Neuronal stem cell (in vitro differentiated cells): Measurements from ENCODE around the gene IKBIP. TPM values are rescaled to one million over a fixed set of nuclear protein-coding genes. Genes with fewer than 3 reads are reported as not detected.

Experiments used
- DNase-seq: peaks from one replicate; pipeline ENCODE4 v3.0.0-alpha.2; 2013; ENCODE audit warnings: low spot score
- H2AFZ ChIP-seq: one replicate; pipeline ENCODE4 v1.6.1; 2013; ENCODE audit warnings: mild to moderate bottlenecking, low read length, inconsistent platforms
- H2AK5ac ChIP-seq: 2 replicates; pipeline ENCODE4 v1.6.1; 2013; ENCODE audit warnings: low read depth, mild to moderate bottlenecking, inconsistent platforms, low read length, moderate library complexity, mixed read lengths
- H2BK120ac ChIP-seq: 2 replicates; pipeline ENCODE4 v1.6.1; 2013; ENCODE audit warnings: low read depth, mild to moderate bottlenecking, inconsistent platforms, low read length, moderate library complexity, mixed read lengths
- H2BK12ac ChIP-seq: one replicate; pipeline ENCODE4 v1.6.1; 2013; ENCODE audit warnings: low read length, inconsistent platforms
- H2BK15ac ChIP-seq: 2 replicates; pipeline ENCODE4 v1.6.1; 2013; ENCODE audit warnings: mild to moderate bottlenecking, low read length, inconsistent platforms, mixed read lengths
- H2BK5ac ChIP-seq: one replicate; pipeline ENCODE4 v1.6.1; 2013; ENCODE audit warnings: inconsistent platforms, mild to moderate bottlenecking, low read length, moderate library complexity
- H3K14ac ChIP-seq: one replicate; pipeline ENCODE4 v1.6.1; 2013; ENCODE audit warnings: low read length, inconsistent platforms
- H3K18ac ChIP-seq: 2 replicates; pipeline ENCODE4 v1.6.1; 2013; ENCODE audit warnings: low read length, inconsistent platforms
- H3K23ac ChIP-seq: 2 replicates; pipeline ENCODE4 v1.6.1; 2013; ENCODE audit warnings: low read depth, mild to moderate bottlenecking, mixed read lengths, low read length, inconsistent platforms; ENCODE audit not compliant: poor library complexity
- H3K27ac ChIP-seq: replicated peaks from 3 replicates; pipeline ENCODE4 v1.5.1; 2013; ENCODE audit warnings: low read length, inconsistent platforms
- H3K27me3 ChIP-seq, 3 experiments: 2 replicates each; pipeline ENCODE4 v1.6.1; 2013; ENCODE audit warnings: low read length in 3 of 3, mild to moderate bottlenecking in 2 of 3, inconsistent platforms in 1 of 3, low read depth in 1 of 3, mixed read lengths in 1 of 3, moderate library complexity in 1 of 3; ENCODE audit not compliant: control insufficient read depth in 3 of 3, insufficient read depth in 3 of 3
- H3K36me3 ChIP-seq, 2 donors: replicated peaks in 1 of 2; 2 replicates each; pipeline ENCODE4 v1.6.1; 2013; ENCODE audit warnings: low read length in 2 of 2; ENCODE audit not compliant: control insufficient read depth in 2 of 2, insufficient read depth in 2 of 2
- H3K4ac ChIP-seq: 2 replicates; pipeline ENCODE4 v1.6.1; 2013; ENCODE audit warnings: inconsistent platforms, mild to moderate bottlenecking, low read length, moderate library complexity
- H3K4me1 ChIP-seq, 2 donors: 1 replicate in 1 of 2; 2 replicates in 1 of 2; pipeline ENCODE4 v1.6.1; 2013; ENCODE audit warnings: low read length in 2 of 2, low read depth in 1 of 2; ENCODE audit not compliant: control insufficient read depth in 2 of 2, insufficient read depth in 1 of 2
- H3K4me2 ChIP-seq: one replicate; pipeline ENCODE4 v1.6.1; 2013; ENCODE audit warnings: mild to moderate bottlenecking, low read length, inconsistent platforms; ENCODE audit not compliant: insufficient read depth, poor library complexity, severe bottlenecking
- H3K4me3 ChIP-seq, 2 donors: 2 replicates each; pipeline ENCODE4 v1.5.1; 2013; ENCODE audit warnings: low read length in 2 of 2, mild to moderate bottlenecking in 2 of 2, inconsistent platforms in 1 of 2, moderate library complexity in 1 of 2
- H3K79me1 ChIP-seq: one replicate; pipeline ENCODE4 v1.6.1; 2013; ENCODE audit warnings: low read depth, mild to moderate bottlenecking, inconsistent platforms, low read length, moderate library complexity
- H3K9ac ChIP-seq: one replicate; pipeline ENCODE4 v1.6.1; 2013; ENCODE audit warnings: mild to moderate bottlenecking, low read depth, low read length, inconsistent platforms; ENCODE audit not compliant: poor library complexity
- H3K9me3 ChIP-seq, 2 donors: replicated peaks in 1 of 2; 2 replicates each; pipeline versions ENCODE3 to v1.6.1; 2013; ENCODE audit warnings: low read length in 2 of 2, mild to moderate bottlenecking in 2 of 2, inconsistent platforms in 1 of 2, low read depth in 1 of 2, mixed read lengths in 1 of 2, moderate library complexity in 1 of 2; ENCODE audit not compliant: control insufficient read depth in 2 of 2, insufficient read depth in 1 of 2
- H4K8ac ChIP-seq: one replicate; pipeline ENCODE4 v1.6.1; 2013; ENCODE audit warnings: low read depth, mild to moderate bottlenecking, inconsistent platforms, low read length, moderate library complexity
- H4K91ac ChIP-seq: one replicate; pipeline ENCODE4 v1.6.1; 2013; ENCODE audit warnings: low read length, low read depth, mild to moderate bottlenecking, inconsistent platforms; ENCODE audit not compliant: poor library complexity
- WGBS, 2 donors: extraction: QIAGEN DNeasy Blood & Tissue Kit; methylation state at CpG; one replicate each; pipeline ENCODE4 v1.1.7; 2013; ENCODE audit warnings: missing lambda C conversion rate in 2 of 2, mixed read lengths in 1 of 2; ENCODE audit not compliant: insufficient read length in 2 of 2, insufficient replicate concordance in 1 of 2; ENCODE audit errors: extremely low coverage in 2 of 2; 5-methylcytosine and 5-hydroxymethylcytosine counted together
- polyA plus RNA-seq, 2 experiments: library from polyadenylated mRNA; stranded (reverse); fragments of 200-250 nt; gene quantifications; one replicate each; pipeline ENCODE4 v1.2.3, GENCODE V29; 2013

IKBIP gene
- 40.3 TPM for polyA plus RNA-seq (2013, experiment 1 of 2)
- polyA plus RNA-seq (2013, experiment 2 of 2) = 40.5 TPM

GRCh38 chr12:98644712-98645571 is at the start of gene IKBIP, which contains the start of gene APAF1:
Gene IKBIP (minus strand): TSS chr12:98644788. CDS start chr12:98644701, 87 bp downstream.
Gene APAF1 (plus strand): TSS chr12:98645290. CDS start chr12:98648360, 3,070 bp downstream.
- Histone ChIP-seq H2AFZ (peak within 1 kb of the TSS; percentile 98), H3K4me3 (peak within 1 kb of the TSS; percentile 90 to 99), H3K14ac (peak within 1 kb of the TSS; percentile 94), H2BK15ac (peak within 1 kb of the TSS; percentile 89), H3K36me3 (peaks cover 5 to 49% of the 10 kb centered on the region in 2 donors), H3K4ac (no peak within 1 kb of the TSS), H3K23ac (peak within 1 kb of the TSS; percentile 93), H3K4me1 (no peaks in the 10 kb centered on the region), H3K27me3 (no peaks in the 10 kb centered on the region), H3K18ac (peak within 1 kb of the TSS; percentile 97), H3K9me3 (peaks cover 0 to 5% of the 10 kb centered on the region in 2 donors), H4K91ac (no peak within 1 kb of the TSS), H2BK120ac (no peak within 1 kb of the TSS), H2AK5ac (peak within 1 kb of the TSS; percentile 84), H2BK12ac (peak within 1 kb of the TSS; percentile 73), H3K9ac (peak within 1 kb of the TSS; percentile 92), H4K8ac (no peak within 1 kb of the TSS), H3K27ac (peak within 1 kb of the TSS; percentile 99), H3K79me1 (peaks cover 2% of the 10 kb centered on the region), H3K4me2 (peak within 1 kb of the TSS; percentile 57), H2BK5ac (peak within 1 kb of the TSS; percentile 98)
- peak; percentile 97 for DNase-seq
- no CpG with 5 or more reads among the region's 91 CpGs for WGBS, 2 donors

GRCh38 chr12:98691351-98691750 is 46.8 kb upstream of the IKBIP start:
- Histone ChIP-seq H3K27me3 (no peaks in the 10 kb centered on the region), H3K9ac (no peak overlapping the region), H3K18ac (no peak overlapping the region), H3K79me1 (no peaks in the 10 kb centered on the region), H2BK12ac (no peak overlapping the region), H3K14ac (no peak overlapping the region), H2AFZ (no peak overlapping the region), H3K4ac (no peak overlapping the region), H2AK5ac (no peak overlapping the region), H3K36me3 (peaks cover 5 to 95% of the 10 kb centered on the region in 2 donors), H3K9me3 (no peaks in the 10 kb centered on the region), H3K4me3 (no peak overlapping the region), H3K27ac (no peak overlapping the region), H2BK15ac (no peak overlapping the region), H4K91ac (no peak overlapping the region), H3K4me1 (peaks cover 0 to 5% of the 10 kb centered on the region in 2 donors), H2BK120ac (no peak overlapping the region), H3K4me2 (no peak overlapping the region), H4K8ac (no peak overlapping the region), H2BK5ac (no peak overlapping the region), H3K23ac (no peak overlapping the region)
- DNase-seq = no peak

- H3K18ac ChIP-seq = no peak overlapping the region
- no peaks in the 10 kb centered on the region for H3K27me3 ChIP-seq
- H3K23ac ChIP-seq = no peak overlapping the region
Measured at GRCh38 chr12:98686603-98687002, 42.0 kb upstream of the IKBIP start.

GRCh38 chr12:98684199-98684598 is 39.6 kb upstream of the IKBIP start:
- Histone ChIP-seq H4K8ac (no peak overlapping the region), H3K27me3 (no peaks in the 10 kb centered on the region), H3K79me1 (no peaks in the 10 kb centered on the region), H3K27ac (no peak overlapping the region), H3K9ac (no peak overlapping the region), H2BK12ac (no peak overlapping the region), H2AK5ac (no peak overlapping the region), H3K9me3 (no peaks in the 10 kb centered on the region), H3K23ac (no peak overlapping the region), H3K4me1 (no peaks in the 10 kb centered on the region), H3K4me3 (no peak overlapping the region), H2AFZ (no peak overlapping the region), H4K91ac (no peak overlapping the region), H3K18ac (no peak overlapping the region), H2BK15ac (no peak overlapping the region), H2BK120ac (no peak overlapping the region), H3K4me2 (no peak overlapping the region), H3K4ac (no peak overlapping the region), H3K36me3 (peaks cover 14 to 98% of the 10 kb centered on the region in 2 donors), H2BK5ac (no peak overlapping the region), H3K14ac (no peak overlapping the region)
- 100% methylated on average over 1 of the region's 2 CpGs; no CpG with 5 or more reads in 1 of the 2 donors for WGBS, 2 donors
- DNase-seq = no peak

More at GRCh38 chr12:98686603-98687002, 42.0 kb upstream of the IKBIP start:
- no peak for DNase-seq
- no peak overlapping the region for H4K91ac ChIP-seq
- no peak overlapping the region for H2BK12ac ChIP-seq
- no peak overlapping the region for H2BK120ac ChIP-seq
- no peak overlapping the region for H2BK15ac ChIP-seq
- WGBS, 2 donors = no CpG with 5 or more reads among the region's 2 CpGs
- no peak overlapping the region for H3K4me3 ChIP-seq
- no peaks in the 10 kb centered on the region for H3K79me1 ChIP-seq
- no peak overlapping the region for H2AFZ ChIP-seq
- no peak overlapping the region for H3K4me2 ChIP-seq
- no peak overlapping the region for H4K8ac ChIP-seq
- H3K9me3 ChIP-seq = no peaks in the 10 kb centered on the region
- no peak overlapping the region for H2BK5ac ChIP-seq
- no peak overlapping the region for H2AK5ac ChIP-seq
- H3K4ac ChIP-seq = no peak overlapping the region
- H3K9ac ChIP-seq = no peak overlapping the region
- H3K14ac ChIP-seq = no peak overlapping the region
- H3K4me1 ChIP-seq = no peaks in the 10 kb centered on the region
- peaks cover 11 to 97% of the 10 kb centered on the region in 2 donors for H3K36me3 ChIP-seq
- no peak overlapping the region for H3K27ac ChIP-seq
